HCT116 (cell line): ENCODE measurements around the gene UBTD2. TPM values are rescaled to one million over a fixed set of nuclear protein-coding genes. Genes with fewer than 3 reads are reported as not detected.

Experiments used
- ATAC-seq: fragments of 200-7000 bp; cut with Tn5 transposase; 2 replicates; pipeline ENCODE4 v1.9.1; 2020; ENCODE audit warnings: mild to moderate bottlenecking, moderate library complexity
- BruUV-seq: library from RNA; stranded (reverse); fragments of 400-500 nt; replicated peaks from 2 replicates; lab custom pipeline; 2021; lab: Mats Ljungman, UMichigan
- CTCF ChIA-PET: fragments of 300-600 bp; sonication (Branson Sonifier 250); formaldehyde crosslinking; loops from one replicate; lab custom pipeline; 2021; ENCODE audit warnings: antibody characterized with exemption; lab: Charles Lee
- POLR2A ChIA-PET: fragments of 300-600, 350-600 bp; sonication (Branson Sonifier 250); formaldehyde crosslinking; loops from one replicate; lab custom pipeline; 2021; ENCODE audit warnings: antibody characterized with exemption; lab: Charles Lee
- RAD21 ChIA-PET, 2 experiments: fragments of 300-600 bp; sonication (Branson Sonifier 250); formaldehyde crosslinking; loops; one replicate each; lab custom pipeline; 2023; ENCODE audit warnings: low total read pairs in 2 of 2; ENCODE audit not compliant: uncharacterized antibody in 2 of 2, unreplicated experiment in 2 of 2, low non-redundant PET in 1 of 2; lab: Charles Lee
- DNase-seq: peaks from one replicate; pipeline ENCODE4 v3.0.0-alpha.2; 2010; ENCODE audit warnings: low read depth, low spot score
- H2AFZ ChIP-seq: fragments of 200-600 bp; shearing (Covaris generic), sonication (generic); 2 replicates; pipeline ENCODE4 v1.6.1; 2017; ENCODE audit warnings: low read depth, mixed run types, mixed read lengths, antibody characterized with exemption, low read length; ENCODE audit not compliant: poor library complexity, severe bottlenecking
- H3K27ac ChIP-seq: 2 replicates; pipeline ENCODE4 v1.5.1; 2012; ENCODE audit warnings: low read depth, low read length
- H3K27me3 ChIP-seq: fragments of 200-600 bp; sonication (generic); 2 replicates; pipeline ENCODE4 v1.6.1; 2016; ENCODE audit warnings: mixed run types, low read length, mixed read lengths; ENCODE audit not compliant: insufficient read depth
- H3K36me3 ChIP-seq, 2 experiments: fragments of 200-500 bp in 1 of 2; fragments of 200-600 bp in 1 of 2; sonication (Bioruptor generic) in 1 of 2; sonication (generic) in 1 of 2; 2 replicates each; pipeline versions ENCODE4 v1.5.1 to v1.6.1; 2014 to 2016; ENCODE audit warnings: low read length in 2 of 2, inconsistent platforms in 1 of 2, mixed read lengths in 1 of 2, mixed run types in 1 of 2; ENCODE audit not compliant: insufficient read depth in 2 of 2, control insufficient read depth in 1 of 2
- H3K4me1 ChIP-seq, 2 experiments: fragments of 200-600 bp in 1 of 2; sonication (generic) in 1 of 2; 2 replicates each; pipeline versions ENCODE4 v1.5.1 to v1.6.1; 2012 to 2017; ENCODE audit warnings: low read length in 2 of 2, inconsistent platforms in 1 of 2, mild to moderate bottlenecking in 1 of 2, mixed read lengths in 1 of 2, mixed run types in 1 of 2, moderate library complexity in 1 of 2; ENCODE audit not compliant: insufficient read depth in 2 of 2, control insufficient read depth in 1 of 2
- H3K4me2 ChIP-seq: fragments of 200-600 bp; sonication (generic); 2 replicates; pipeline ENCODE4 v1.6.1; 2017; ENCODE audit warnings: mixed run types, low read length, mixed read lengths
- H3K4me3 ChIP-seq, 2 experiments: fragments of 200-600 bp in 1 of 2; sonication (generic) in 1 of 2; replicated peaks in 1 of 2; 2 replicates each; pipeline ENCODE4 v1.5.1; 2011 to 2016; ENCODE audit warnings: low read length in 2 of 2, control low read depth in 1 of 2, low read depth in 1 of 2, mild to moderate bottlenecking in 1 of 2, mixed read lengths in 1 of 2, mixed run types in 1 of 2
- H3K79me2 ChIP-seq: fragments of 200-600 bp; sonication (generic); 2 replicates; pipeline ENCODE4 v1.6.1; 2017; ENCODE audit warnings: mild to moderate bottlenecking, mixed run types, low read length, moderate library complexity, mixed read lengths; ENCODE audit not compliant: insufficient read depth
- H3K9ac ChIP-seq: fragments of 200-600 bp; sonication (generic); 2 replicates; pipeline ENCODE4 v1.6.1; 2016; ENCODE audit warnings: low read length, mixed read lengths
- H3K9me2 ChIP-seq: fragments of 200-600 bp; sonication (generic), shearing (Covaris generic); 2 replicates; pipeline ENCODE4 v1.6.1; 2017; ENCODE audit warnings: mixed run types, mild to moderate bottlenecking, moderate library complexity; ENCODE audit not compliant: insufficient read depth
- H3K9me3 ChIP-seq, 2 experiments: fragments of 200-500 bp in 1 of 2; fragments of 200-600 bp in 1 of 2; sonication (Bioruptor generic) in 1 of 2; sonication (generic) in 1 of 2; 2 replicates each; pipeline ENCODE4 v1.6.1; 2014 to 2017; ENCODE audit warnings: low read length in 2 of 2, mixed read lengths in 2 of 2, inconsistent platforms in 1 of 2, low read depth in 1 of 2, mild to moderate bottlenecking in 1 of 2, mixed run types in 1 of 2, moderate library complexity in 1 of 2; ENCODE audit not compliant: control insufficient read depth in 1 of 2, insufficient read depth in 1 of 2
- H4K20me1 ChIP-seq: fragments of 200-600 bp; sonication (generic), shearing (Covaris generic); 2 replicates; pipeline ENCODE4 v1.6.1; 2017; ENCODE audit warnings: mixed run types, mild to moderate bottlenecking, moderate library complexity; ENCODE audit not compliant: insufficient read depth
- ATF3 ChIP-seq: IDR thresholded peaks from 2 replicates; pipeline ENCODE4 v1.6.1; 2012
- CBX3 ChIP-seq: IDR thresholded peaks from 2 replicates; pipeline ENCODE4 v1.6.1; 2012; ENCODE audit warnings: low read depth
- CEBPB ChIP-seq: IDR thresholded peaks from 2 replicates; pipeline ENCODE4 v1.6.1; 2012; ENCODE audit warnings: low read depth
- EGR1 ChIP-seq: IDR thresholded peaks from 2 replicates; pipeline ENCODE4 v1.6.1; 2012; ENCODE audit warnings: low read depth
- ELF1 ChIP-seq: IDR thresholded peaks from 2 replicates; pipeline ENCODE4 v1.6.1; 2012; ENCODE audit warnings: low read depth, borderline replicate concordance
- MAX ChIP-seq: IDR thresholded peaks from 2 replicates; pipeline ENCODE4 v1.6.1; 2012
- POLR2AphosphoS5 ChIP-seq: IDR thresholded peaks from 2 replicates; pipeline ENCODE4 v1.6.1; 2011; ENCODE audit warnings: mild to moderate bottlenecking, low read depth, low read length, moderate library complexity
- RAD21 ChIP-seq: IDR thresholded peaks from 2 replicates; pipeline ENCODE4 v1.6.1; 2012; ENCODE audit warnings: low read depth, mild to moderate bottlenecking
- SIN3A ChIP-seq: IDR thresholded peaks from 2 replicates; pipeline ENCODE4 v1.6.1; 2012; ENCODE audit warnings: low read depth
- SP1 ChIP-seq: IDR thresholded peaks from 2 replicates; pipeline ENCODE4 v1.6.1; 2012; ENCODE audit warnings: low read depth
- TCF7L2 ChIP-seq: IDR thresholded peaks from 2 replicates; pipeline ENCODE4 v1.7.0; 2011; ENCODE audit warnings: borderline replicate concordance, inconsistent platforms; ENCODE audit not compliant: insufficient read depth, insufficient read length; ENCODE audit errors: extremely low read depth
- ZNF274 ChIP-seq: fragments of 200-500 bp; sonication (Bioruptor generic); IDR thresholded peaks from 2 replicates; pipeline ENCODE4 v1.6.1; 2014; ENCODE audit warnings: mild to moderate bottlenecking, low read depth, low read length, inconsistent platforms
- intact Hi-C: fragments of 100-400 bp; cut with micrococcal nuclease; formaldehyde crosslinking; loops from 2 replicates; pipeline ENCODE4 v1.10.0; 2022
- total RNA-seq: library from RNA; stranded (reverse); gene quantifications from one replicate; pipeline ENCODE4 v1.2.1, GENCODE V29; 2021; ENCODE audit not compliant: unreplicated experiment
- TF ChIP-seq, protein P1 (sequence below), 3 experiments: fragments of 200-600 bp in 1 of 3; sonication (generic) in 1 of 3; IDR thresholded peaks in 2 of 3; conservative IDR thresholded peaks in 1 of 3; 2 replicates each; pipeline ENCODE4 v1.5.1; 2012 to 2017; ENCODE audit warnings: low read depth in 2 of 3, low read length in 2 of 3, antibody characterized with exemption in 1 of 3, borderline replicate concordance in 1 of 3, control low read depth in 1 of 3, mild to moderate bottlenecking in 1 of 3, mixed read lengths in 1 of 3, mixed run types in 1 of 3, moderate library complexity in 1 of 3; ENCODE audit not compliant: insufficient read depth in 1 of 3

Gene UBTD2
- total RNA-seq, 1 experiment from 2014 or later, result 15.9 TPM

GRCh38 chr5:172274951-172275753 lies 8.4 kb downstream of the UBTD2 start (continued):
- TF ChIP-seq ZNF274, result no peak
- TF ChIP-seq TCF7L2, result no peak
- TF ChIP-seq, protein P1, sequence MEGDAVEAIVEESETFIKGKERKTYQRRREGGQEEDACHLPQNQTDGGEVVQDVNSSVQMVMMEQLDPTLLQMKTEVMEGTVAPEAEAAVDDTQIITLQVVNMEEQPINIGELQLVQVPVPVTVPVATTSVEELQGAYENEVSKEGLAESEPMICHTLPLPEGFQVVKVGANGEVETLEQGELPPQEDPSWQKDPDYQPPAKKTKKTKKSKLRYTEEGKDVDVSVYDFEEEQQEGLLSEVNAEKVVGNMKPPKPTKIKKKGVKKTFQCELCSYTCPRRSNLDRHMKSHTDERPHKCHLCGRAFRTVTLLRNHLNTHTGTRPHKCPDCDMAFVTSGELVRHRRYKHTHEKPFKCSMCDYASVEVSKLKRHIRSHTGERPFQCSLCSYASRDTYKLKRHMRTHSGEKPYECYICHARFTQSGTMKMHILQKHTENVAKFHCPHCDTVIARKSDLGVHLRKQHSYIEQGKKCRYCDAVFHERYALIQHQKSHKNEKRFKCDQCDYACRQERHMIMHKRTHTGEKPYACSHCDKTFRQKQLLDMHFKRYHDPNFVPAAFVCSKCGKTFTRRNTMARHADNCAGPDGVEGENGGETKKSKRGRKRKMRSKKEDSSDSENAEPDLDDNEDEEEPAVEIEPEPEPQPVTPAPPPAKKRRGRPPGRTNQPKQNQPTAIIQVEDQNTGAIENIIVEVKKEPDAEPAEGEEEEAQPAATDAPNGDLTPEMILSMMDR (IDR thresholded peaks at IDR 0.05 in 2 of 3, conservative IDR thresholded peaks at IDR 0.05 in 1 of 3; ENCODE audit: borderline replicate concordance in 1 of 3, insufficient read depth in 1 of 3, low read depth in 2 of 3, low read length in 2 of 3), result no peak
- no peak for TF ChIP-seq MAX

DNA sequence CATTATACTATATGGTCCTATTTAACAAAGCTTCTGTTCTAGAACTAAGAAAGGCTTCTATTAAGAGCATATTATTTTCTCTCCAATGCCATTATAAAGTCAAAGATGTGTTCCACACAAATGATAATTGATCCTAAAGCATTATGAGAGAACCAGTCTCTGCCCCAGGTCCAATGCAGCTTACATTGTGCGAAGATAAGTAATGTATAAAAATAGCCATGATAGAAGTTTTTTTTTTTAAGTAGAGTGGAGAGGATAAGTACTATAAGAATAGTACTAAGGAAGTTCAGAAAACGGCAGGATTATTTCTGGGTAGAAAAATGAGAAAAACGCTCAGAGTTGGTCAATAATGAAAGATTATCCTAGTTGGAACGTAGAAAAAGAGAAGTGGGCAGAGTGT lies 15.6 kb downstream of the UBTD2 start:
- Histone ChIP-seq H4K20me1 (no peaks in the 10 kb centered on the region), H3K36me3 (no peaks in the 10 kb centered on the region), H3K4me1 (no peaks in the 10 kb centered on the region), H3K9ac (no peak overlapping the region), H2AFZ (no peak overlapping the region), H3K79me2 (peaks cover 24% of the 10 kb centered on the region), H3K9me3 (no peaks in the 10 kb centered on the region), H3K4me2 (no peak overlapping the region), H3K27ac (no peak overlapping the region), H3K9me2 (no peaks in the 10 kb centered on the region), H3K27me3 (no peaks in the 10 kb centered on the region), H3K4me3 (no peak overlapping the region)
- DNase-seq (no peak), ATAC-seq (no peak)
- intact Hi-C loops, result no loop called here
- ChIA-PET CTCF (interaction anchor here (1.2 to 1.6 kb wide), 2 partner anchors 15 to 26 kb away, joined by 3 read pairs; no protein-coding TSS in a partner anchor), POLR2A (no interaction called here), RAD21 (no interaction called here)
- no TSS peak for BruUV-seq
- TF ChIP-seq EGR1 (no peak), MAX (no peak), POLR2AphosphoS5 (no peak), ATF3 (no peak), CBX3 (no peak), ELF1 (no peak), SP1 (no peak), CEBPB (no peak), RAD21 (no peak), SIN3A (no peak)
- TF ChIP-seq, protein P1 (IDR thresholded peaks at IDR 0.05 in 2 of 3, conservative IDR thresholded peaks at IDR 0.05 in 1 of 3; ENCODE audit: borderline replicate concordance in 1 of 3, insufficient read depth in 1 of 3, low read depth in 2 of 3, low read length in 2 of 3), result no peak
